Skeletal muscle tissue (tissue), 4 donors: Measurements from ENCODE around the gene UTS2R. TPM values are rescaled to one million over a fixed set of nuclear protein-coding genes. Genes with fewer than 3 reads are reported as not detected.

Source experiments
- H3K27ac ChIP-seq: one replicate; pipeline ENCODE4 v1.7.0; 2013; ENCODE audit warnings: mild to moderate bottlenecking, low read depth, low read length, inconsistent platforms
- H3K27me3 ChIP-seq, 3 donors: one replicate each; pipeline ENCODE4 v1.7.0; 2013; ENCODE audit warnings: low read length in 3 of 3; ENCODE audit not compliant: control insufficient read depth in 3 of 3, insufficient read depth in 3 of 3
- H3K36me3 ChIP-seq, 3 donors: one replicate each; pipeline ENCODE4 v1.7.0; 2013; ENCODE audit warnings: low read length in 3 of 3; ENCODE audit not compliant: control insufficient read depth in 3 of 3, insufficient read depth in 3 of 3
- H3K4me1 ChIP-seq, 3 donors: one replicate each; pipeline ENCODE4 v1.7.0; 2013; ENCODE audit warnings: low read length in 3 of 3, mild to moderate bottlenecking in 3 of 3; ENCODE audit not compliant: control insufficient read depth in 3 of 3, insufficient read depth in 3 of 3
- H3K4me3 ChIP-seq, 3 donors: one replicate each; pipeline ENCODE4 v1.7.0; 2013; ENCODE audit warnings: low read length in 3 of 3
- H3K9ac ChIP-seq, 3 donors: one replicate each; pipeline ENCODE4 v1.7.0; 2013; ENCODE audit warnings: low read length in 3 of 3, mild to moderate bottlenecking in 3 of 3, moderate library complexity in 2 of 3, low read depth in 1 of 3
- H3K9me3 ChIP-seq, 3 donors: one replicate each; pipeline ENCODE4 v1.7.0; 2013; ENCODE audit warnings: low read length in 3 of 3; ENCODE audit not compliant: control insufficient read depth in 3 of 3
- total RNA-seq: library from RNA; depleted of rRNA; stranded (reverse); fragments of >200 nt; gene quantifications from one replicate; pipeline ENCODE4 v1.2.3, GENCODE V29; 2014
- donor health status: Osteomylitis.

Gene UTS2R
- total RNA-seq, 1 donor from 2014 or later = 1.6 TPM

GRCh38 chr17:82383411-82383810 is 11.8 kb downstream of the UTS2R start:
- Histone ChIP-seq H3K27me3 (peaks cover 22 to 46% (median 30%) of the 10 kb centered on the region in 3 donors), H3K36me3 (no peaks in the 10 kb centered on the region), H3K4me3 (no peak overlapping the region), H3K9me3 (no peaks in the 10 kb centered on the region), H3K9ac (peak overlapping the region in 1 of 3 donors; percentile 40), H3K27ac (no peak overlapping the region), H3K4me1 (peaks cover 34 to 55% (median 48%) of the 10 kb centered on the region in 3 donors)

DNA sequence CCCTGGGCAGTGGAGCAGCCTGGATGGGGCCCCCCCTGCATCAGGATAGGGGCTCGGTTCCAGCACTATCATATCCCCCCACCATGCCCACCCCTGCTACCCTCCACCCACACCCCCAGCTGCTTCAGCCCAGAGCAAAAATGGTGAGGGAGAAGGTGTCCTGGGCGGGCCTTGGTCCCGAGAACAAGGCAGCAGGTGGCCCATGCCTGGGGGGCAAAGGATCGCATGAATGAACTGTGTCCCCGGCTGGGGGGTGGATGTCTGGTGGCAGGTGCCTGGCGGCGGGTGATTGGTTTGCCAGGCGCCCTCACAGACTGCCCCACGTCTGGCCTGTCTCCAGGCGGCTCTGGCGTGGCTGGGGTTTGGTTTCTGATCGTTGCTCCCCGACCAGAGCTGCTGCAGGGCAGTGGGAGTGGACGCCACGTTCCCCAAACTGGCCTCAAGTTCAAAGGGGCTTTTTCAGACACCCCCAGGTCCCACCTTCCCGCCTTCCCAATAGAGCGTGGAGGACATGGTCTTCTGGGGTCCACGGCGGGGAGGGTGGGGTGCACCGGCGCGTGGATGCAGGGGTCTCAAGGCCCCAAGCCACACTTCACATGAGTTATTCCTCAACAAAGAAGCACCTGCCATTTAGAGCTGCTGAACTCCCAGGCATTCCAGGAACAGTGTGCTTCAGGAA is 12.6 kb downstream of the UTS2R start:
- Histone ChIP-seq H3K27me3 (peaks cover 18 to 40% (median 25%) of the 10 kb centered on the region in 3 donors), H3K9ac (peak overlapping the region in 2 of 3 donors; percentile 38 to 50), H3K4me3 (peak overlapping the region in 2 of 3 donors; percentile 36 to 45), H3K9me3 (no peaks in the 10 kb centered on the region), H3K4me1 (peaks cover 33 to 51% (median 43%) of the 10 kb centered on the region in 3 donors), H3K27ac (peak overlapping the region; percentile 40), H3K36me3 (no peaks in the 10 kb centered on the region)

DNA sequence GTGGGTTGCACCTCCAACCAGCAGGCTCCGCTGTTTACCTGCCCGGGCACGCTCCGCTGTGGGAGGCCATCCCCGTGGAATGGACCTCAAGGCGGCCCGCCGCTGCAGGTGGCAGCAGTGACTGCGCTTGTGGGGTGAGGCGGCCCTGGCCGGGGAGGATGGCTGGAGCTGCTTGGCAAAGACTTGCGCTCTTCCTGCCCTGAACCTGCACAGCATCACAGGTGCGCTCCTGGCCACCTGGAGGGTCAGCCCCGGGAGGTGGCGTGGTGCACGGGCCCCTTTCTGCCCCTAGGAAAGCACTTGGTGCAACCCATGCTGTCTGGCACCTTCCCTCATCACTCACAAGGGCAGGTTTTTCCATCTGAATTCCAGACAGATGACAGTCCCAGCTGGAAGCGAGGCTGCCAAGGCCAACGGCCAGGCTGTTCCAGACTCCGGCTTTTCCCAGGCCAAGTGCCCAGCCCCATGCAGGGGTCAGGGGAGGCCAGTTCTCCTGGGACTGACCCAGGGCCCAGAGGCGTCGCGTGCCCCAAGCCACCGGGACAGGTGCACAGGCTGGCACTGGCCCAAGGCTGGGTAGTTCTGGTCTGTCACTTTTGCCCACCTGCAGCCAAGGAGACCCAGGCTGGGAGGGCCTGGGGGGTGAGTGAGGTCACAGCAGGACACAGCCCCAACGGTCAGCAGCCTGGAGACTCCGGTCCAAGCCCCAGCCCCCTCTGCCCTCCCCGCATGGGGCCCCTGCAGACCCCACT is 13.3 kb downstream of the UTS2R start:
- Histone ChIP-seq H3K4me3 (peak overlapping the region in 2 of 3 donors; percentile 36 to 45), H3K27me3 (peaks cover 15 to 33% (median 18%) of the 10 kb centered on the region in 3 donors), H3K27ac (peak overlapping the region; percentile 40), H3K36me3 (no peaks in the 10 kb centered on the region), H3K9ac (peak overlapping the region in 1 of 3 donors; percentile 40), H3K9me3 (no peaks in the 10 kb centered on the region), H3K4me1 (peaks cover 33 to 51% (median 43%) of the 10 kb centered on the region in 3 donors)

GRCh38 chr17:82385559-82386254 is 14.1 kb downstream of the UTS2R start:
- no peak overlapping the region for H3K9ac ChIP-seq
- peaks cover 11 to 27% (median 14%) of the 10 kb centered on the region in 3 donors for H3K27me3 ChIP-seq
- H3K4me3 ChIP-seq = no peak overlapping the region
- no peak overlapping the region for H3K27ac ChIP-seq
- peaks cover 32 to 48% (median 42%) of the 10 kb centered on the region in 3 donors for H3K4me1 ChIP-seq
- H3K36me3 ChIP-seq = no peaks in the 10 kb centered on the region
- no peaks in the 10 kb centered on the region for H3K9me3 ChIP-seq

GRCh38 chr17:82386255-82386831 is 14.8 kb downstream of the UTS2R start:
- Histone ChIP-seq H3K4me1 (peaks cover 26 to 45% (median 36%) of the 10 kb centered on the region in 3 donors), H3K4me3 (no peak overlapping the region), H3K9ac (no peak overlapping the region), H3K36me3 (no peaks in the 10 kb centered on the region), H3K27me3 (peaks cover 6 to 21% (median 7%) of the 10 kb centered on the region in 3 donors), H3K9me3 (no peaks in the 10 kb centered on the region), H3K27ac (no peak overlapping the region)

DNA sequence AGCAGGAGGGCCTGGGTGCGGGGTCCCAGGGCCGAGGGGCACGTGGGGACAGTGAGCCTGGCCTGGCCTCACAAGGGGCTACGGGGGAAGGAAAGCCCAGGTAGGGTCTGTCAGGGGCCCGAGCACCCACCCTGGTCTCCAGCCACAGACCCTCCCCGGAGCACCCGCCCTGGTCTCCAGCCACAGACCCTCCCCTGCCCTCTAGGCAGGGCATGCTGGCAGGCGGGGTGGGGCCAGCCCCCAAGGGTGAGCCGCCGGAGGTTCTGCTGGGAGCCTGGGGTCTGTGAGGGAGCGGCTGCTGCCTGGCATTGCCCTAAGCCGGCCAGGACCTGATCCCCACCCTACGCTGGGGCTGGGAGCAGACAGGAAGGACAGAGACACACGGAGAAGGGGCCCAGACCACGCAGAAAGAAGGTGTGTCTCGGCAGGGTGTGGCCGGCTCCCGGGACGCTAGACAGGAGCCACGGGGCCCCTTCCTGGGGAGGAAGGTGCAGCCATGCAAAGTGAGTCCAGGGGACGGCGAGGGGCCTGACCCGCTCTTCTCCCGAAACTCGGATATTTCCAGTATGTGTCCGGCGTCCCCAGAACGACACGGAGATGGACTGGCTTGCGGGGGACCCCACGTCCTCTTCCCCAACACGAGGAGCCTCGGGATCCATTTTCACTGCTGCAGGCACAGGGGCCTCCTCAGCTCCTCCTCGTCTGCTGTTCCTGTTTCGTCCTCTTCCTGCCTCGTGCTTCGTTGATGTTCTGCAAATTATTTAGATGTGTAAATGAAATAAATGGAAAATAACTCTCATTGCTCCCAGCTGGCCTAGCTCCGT is 15.5 kb downstream of the UTS2R start:
- Histone ChIP-seq H3K36me3 (peaks cover 3 to 4% (median 3%) of the 10 kb centered on the region in 3 donors), H3K9ac (no peak overlapping the region), H3K9me3 (no peaks in the 10 kb centered on the region), H3K27me3 (peaks cover 3 to 17% (median 5%) of the 10 kb centered on the region in 3 donors), H3K27ac (no peak overlapping the region), H3K4me1 (peaks cover 22 to 42% (median 32%) of the 10 kb centered on the region in 3 donors), H3K4me3 (no peak overlapping the region)

- no peak overlapping the region for H3K4me3 ChIP-seq
- peaks cover 8 to 10% (median 9%) of the 10 kb centered on the region in 3 donors for H3K36me3 ChIP-seq
- no peak overlapping the region for H3K27ac ChIP-seq
- no peak overlapping the region for H3K9ac ChIP-seq
- H3K27me3 ChIP-seq = peaks cover 3 to 17% (median 5%) of the 10 kb centered on the region in 3 donors
- no peaks in the 10 kb centered on the region for H3K9me3 ChIP-seq
- H3K4me1 ChIP-seq = peaks cover 22 to 42% (median 32%) of the 10 kb centered on the region in 3 donors
These were observed 16.1 kb downstream of the UTS2R start for GRCh38 chr17:82387705-82388106.

- peaks cover 21 to 41% (median 31%) of the 10 kb centered on the region in 3 donors for H3K4me1 ChIP-seq
- H3K9me3 ChIP-seq = no peaks in the 10 kb centered on the region
These were observed 16.8 kb downstream of the UTS2R start for GRCh38 chr17:82388223-82388921.

More at GRCh38 chr17:82388223-82388921, 16.8 kb downstream of the UTS2R start:
- H3K4me3 ChIP-seq = no peak overlapping the region
- peaks cover 3 to 16% (median 5%) of the 10 kb centered on the region in 3 donors for H3K27me3 ChIP-seq
- H3K27ac ChIP-seq = no peak overlapping the region
- peaks cover 11 to 16% (median 12%) of the 10 kb centered on the region in 3 donors for H3K36me3 ChIP-seq
- no peak overlapping the region for H3K9ac ChIP-seq
